ENCODE results near the gene PIWIL4.
A peak's percentile ranks its signal among the peaks of the same experiment; 100 is the strongest.

The PIWIL4 gene

DNA sequence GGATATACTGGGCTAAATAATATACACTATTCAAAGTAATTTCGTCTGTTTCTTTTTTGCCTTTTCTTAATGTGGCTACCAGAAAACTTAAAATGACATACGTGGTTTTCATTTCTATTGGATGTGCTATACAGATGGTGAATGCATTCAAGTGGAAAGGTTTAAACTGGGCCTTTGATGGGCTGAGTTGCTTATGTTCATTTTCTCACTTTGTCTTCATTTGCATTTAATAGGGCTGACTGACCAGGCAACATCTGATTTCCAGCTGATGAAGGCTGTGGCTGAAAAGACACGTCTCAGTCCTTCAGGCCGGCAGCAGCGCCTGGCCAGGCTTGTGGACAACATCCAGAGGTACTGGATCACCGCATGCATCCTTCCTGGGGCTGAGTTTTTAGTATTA lies 27.9 kb downstream of the PIWIL4 start:
- Histone ChIP-seq H3K4me1 (no peaks in the 10 kb centered on the region), H3K27me3 (no peaks in the 10 kb centered on the region), H3K36me3 (peaks cover 8 to 55% (median 44%) of the 10 kb centered on the region in 3 donors), H3K27ac (no peak overlapping the region), H3K4me3 (no peak overlapping the region), H3K9me3 (no peaks in the 10 kb centered on the region)
- TF ChIP-seq, protein P1, sequence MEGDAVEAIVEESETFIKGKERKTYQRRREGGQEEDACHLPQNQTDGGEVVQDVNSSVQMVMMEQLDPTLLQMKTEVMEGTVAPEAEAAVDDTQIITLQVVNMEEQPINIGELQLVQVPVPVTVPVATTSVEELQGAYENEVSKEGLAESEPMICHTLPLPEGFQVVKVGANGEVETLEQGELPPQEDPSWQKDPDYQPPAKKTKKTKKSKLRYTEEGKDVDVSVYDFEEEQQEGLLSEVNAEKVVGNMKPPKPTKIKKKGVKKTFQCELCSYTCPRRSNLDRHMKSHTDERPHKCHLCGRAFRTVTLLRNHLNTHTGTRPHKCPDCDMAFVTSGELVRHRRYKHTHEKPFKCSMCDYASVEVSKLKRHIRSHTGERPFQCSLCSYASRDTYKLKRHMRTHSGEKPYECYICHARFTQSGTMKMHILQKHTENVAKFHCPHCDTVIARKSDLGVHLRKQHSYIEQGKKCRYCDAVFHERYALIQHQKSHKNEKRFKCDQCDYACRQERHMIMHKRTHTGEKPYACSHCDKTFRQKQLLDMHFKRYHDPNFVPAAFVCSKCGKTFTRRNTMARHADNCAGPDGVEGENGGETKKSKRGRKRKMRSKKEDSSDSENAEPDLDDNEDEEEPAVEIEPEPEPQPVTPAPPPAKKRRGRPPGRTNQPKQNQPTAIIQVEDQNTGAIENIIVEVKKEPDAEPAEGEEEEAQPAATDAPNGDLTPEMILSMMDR (IDR thresholded peaks at IDR 0.05), result no peak
- intact Hi-C loops (cut with DNase I; ENCODE audit: low total_unique reads), result no loop called here
- DNase-seq, result no peak

DNA sequence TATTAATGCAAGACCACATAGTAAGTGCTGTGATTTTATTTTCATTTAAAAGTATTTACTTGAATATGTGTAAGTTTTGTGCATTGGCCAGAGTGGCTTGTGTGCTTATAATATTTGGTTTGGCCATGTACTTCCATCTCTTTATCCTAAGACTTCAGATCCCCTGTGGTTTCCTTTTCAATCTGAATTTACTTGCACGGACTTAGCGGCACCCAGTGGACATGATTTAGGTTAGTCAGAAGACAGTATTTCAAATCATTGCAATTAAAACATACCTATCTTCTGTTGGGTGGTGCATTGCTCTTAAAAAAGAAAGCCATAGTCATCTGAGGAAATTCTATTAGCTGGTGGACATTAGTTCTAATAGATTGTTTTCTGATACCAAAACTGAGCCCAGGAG lies 30.7 kb downstream of the PIWIL4 start:
- Histone ChIP-seq H3K27me3 (no peaks in the 10 kb centered on the region), H3K27ac (no peak overlapping the region), H3K4me3 (no peak overlapping the region), H3K4me1 (no peaks in the 10 kb centered on the region), H3K9me3 (no peaks in the 10 kb centered on the region), H3K36me3 (peaks cover 10 to 49% (median 33%) of the 10 kb centered on the region in 3 donors)
- intact Hi-C loops (cut with DNase I; ENCODE audit: low total_unique reads), result no loop called here
- TF ChIP-seq, protein P1 (IDR thresholded peaks at IDR 0.05), result peak; percentile 19 to 20
- DNase-seq, result no peak

GRCh38 chr11:94599510-94599909 lies 32.3 kb downstream of the PIWIL4 start:
- H3K27me3 ChIP-seq, result no peaks in the 10 kb centered on the region
- H3K9me3 ChIP-seq, result no peaks in the 10 kb centered on the region
- H3K4me3 ChIP-seq, result no peak overlapping the region
- no peak overlapping the region for H3K27ac ChIP-seq
- peaks cover 10 to 40% (median 24%) of the 10 kb centered on the region in 3 donors for H3K36me3 ChIP-seq
- H3K4me1 ChIP-seq, result no peaks in the 10 kb centered on the region
- no peak for DNase-seq
- intact Hi-C loops (cut with DNase I; ENCODE audit: low total_unique reads), result no loop called here
- TF ChIP-seq, protein P1 (IDR thresholded peaks at IDR 0.05), result no peak

DNA sequence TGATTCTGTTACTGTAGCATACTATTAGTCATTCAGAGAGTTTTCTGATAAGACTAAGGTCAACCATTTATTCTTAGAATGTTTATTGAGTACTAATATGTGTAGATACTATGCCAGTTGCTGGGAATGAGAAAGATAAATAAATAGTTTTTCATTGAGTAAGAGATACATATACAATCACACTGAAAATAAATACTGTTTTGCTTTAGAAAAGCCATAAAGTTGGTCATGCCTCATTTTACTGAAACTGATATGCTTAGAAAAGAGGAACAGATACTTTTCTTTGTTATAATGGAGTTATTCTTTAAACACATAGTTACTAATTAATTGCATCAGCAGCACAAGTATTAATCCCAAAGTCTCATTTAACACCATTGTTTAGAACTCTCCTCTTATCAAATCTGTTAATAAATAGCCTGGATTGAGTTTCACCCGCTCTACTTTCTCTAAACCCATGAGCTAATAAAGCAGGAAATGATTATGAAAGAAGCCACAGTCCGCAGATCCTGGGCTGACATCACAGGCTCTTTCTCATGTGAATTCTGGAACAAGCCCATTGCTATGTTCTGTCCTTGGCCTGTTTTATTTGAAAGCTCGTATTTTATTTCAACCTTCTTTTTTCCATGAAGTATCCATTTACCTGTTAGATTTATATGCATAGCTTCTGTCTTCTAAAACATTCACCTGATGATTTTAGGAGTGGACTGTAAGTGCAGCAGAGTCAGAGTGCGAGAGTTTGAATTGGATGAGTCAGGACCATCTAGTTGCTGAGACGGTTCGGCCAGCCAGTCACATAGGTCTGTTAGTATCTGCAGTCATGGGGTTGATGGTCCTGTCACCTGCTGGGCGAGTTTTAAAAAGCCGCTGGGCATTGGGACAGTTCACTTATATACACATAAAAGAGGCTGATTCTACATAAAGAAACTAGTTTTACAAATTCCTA lies 35.5 kb downstream of the PIWIL4 start:
- TF ChIP-seq, protein P1 (IDR thresholded peaks at IDR 0.05), result no peak
- Histone ChIP-seq H3K9me3 (no peaks in the 10 kb centered on the region), H3K4me3 (no peak overlapping the region), H3K27ac (no peak overlapping the region), H3K36me3 (peaks cover 10 to 18% (median 13%) of the 10 kb centered on the region in 3 donors), H3K27me3 (no peaks in the 10 kb centered on the region), H3K4me1 (no peaks in the 10 kb centered on the region)
- DNase-seq, result peak in 1 of 2 donors; percentile 59
- intact Hi-C loops (cut with DNase I; ENCODE audit: low total_unique reads), result no loop called here

- Histone ChIP-seq H3K4me1 (no peaks in the 10 kb centered on the region), H3K27ac (no peak overlapping the region), H3K27me3 (no peaks in the 10 kb centered on the region), H3K4me3 (no peak overlapping the region), H3K9me3 (no peaks in the 10 kb centered on the region), H3K36me3 (peaks cover 15 to 27% (median 22%) of the 10 kb centered on the region in 3 donors)
- TF ChIP-seq, protein P1 (IDR thresholded peaks at IDR 0.05), result no peak
- DNase-seq, result no peak
- intact Hi-C loops (cut with DNase I; ENCODE audit: low total_unique reads), result no loop called here
These were observed 36.4 kb downstream of the PIWIL4 start for GRCh38 chr11:94603587-94603986.

All from tibial artery (tissue), 4 donors.